ENCODE results near the gene ZNF280A.

The ZNF280A gene

GRCh38 chr22:22538226-22538989 lies 18.3 kb upstream of the ZNF280A start:
- no peak for DNase-seq (ENCODE audit: low read depth)
- no peak overlapping the region for H3K4me3 ChIP-seq (ENCODE audit: low read depth, low read length)
- no peak for TF ChIP-seq CTCF (IDR thresholded peaks at IDR 0.05; ENCODE audit: low read depth, low read length, missing control alignments)

GRCh38 chr22:22536916-22537315 lies 16.8 kb upstream of the ZNF280A start:
- no peak for TF ChIP-seq CTCF (IDR thresholded peaks at IDR 0.05; ENCODE audit: low read depth, low read length, missing control alignments)
- no peak for DNase-seq (ENCODE audit: low read depth)
- H3K4me3 ChIP-seq (ENCODE audit: low read depth, low read length), result no peak overlapping the region

- no peak for DNase-seq (ENCODE audit: low read depth)
- no peak for TF ChIP-seq CTCF (IDR thresholded peaks at IDR 0.05; ENCODE audit: low read depth, low read length, missing control alignments)
- H3K4me3 ChIP-seq (ENCODE audit: low read depth, low read length), result no peak overlapping the region
Observed at GRCh38 chr22:22536515-22536914, 16.4 kb upstream of the ZNF280A start.

- H3K4me3 ChIP-seq (ENCODE audit: low read depth, low read length), result no peak overlapping the region
- DNase-seq (ENCODE audit: low read depth), result no peak
- no peak for TF ChIP-seq CTCF (IDR thresholded peaks at IDR 0.05; ENCODE audit: low read depth, low read length, missing control alignments)
Observed at GRCh38 chr22:22535662-22536061, 15.6 kb upstream of the ZNF280A start.

GRCh38 chr22:22534604-22535415 lies 14.7 kb upstream of the ZNF280A start:
- DNase-seq (ENCODE audit: low read depth), result no peak
- no peak for TF ChIP-seq CTCF (IDR thresholded peaks at IDR 0.05; ENCODE audit: low read depth, low read length, missing control alignments)
- H3K4me3 ChIP-seq (ENCODE audit: low read depth, low read length), result no peak overlapping the region

GRCh38 chr22:22533863-22534262 lies 13.8 kb upstream of the ZNF280A start:
- no peak for TF ChIP-seq CTCF (IDR thresholded peaks at IDR 0.05; ENCODE audit: low read depth, low read length, missing control alignments)
- DNase-seq (ENCODE audit: low read depth), result no peak
- no peak overlapping the region for H3K4me3 ChIP-seq (ENCODE audit: low read depth, low read length)
